NCI-H2196 (cell line): ENCODE measurements around the gene SOX15.
A peak's percentile ranks its signal among the peaks of the same experiment; 100 is the strongest.

Source experiments
- DNase-seq: peaks from one replicate; lab custom pipeline; 2025; ENCODE audit not compliant: unreplicated experiment; lab: John Stamatoyannopoulos, UW

The SOX15 gene

GRCh38 chr17:7559320-7560171 lies 30.3 kb downstream of the SOX15 start:
- DNase-seq = no peak

DNA sequence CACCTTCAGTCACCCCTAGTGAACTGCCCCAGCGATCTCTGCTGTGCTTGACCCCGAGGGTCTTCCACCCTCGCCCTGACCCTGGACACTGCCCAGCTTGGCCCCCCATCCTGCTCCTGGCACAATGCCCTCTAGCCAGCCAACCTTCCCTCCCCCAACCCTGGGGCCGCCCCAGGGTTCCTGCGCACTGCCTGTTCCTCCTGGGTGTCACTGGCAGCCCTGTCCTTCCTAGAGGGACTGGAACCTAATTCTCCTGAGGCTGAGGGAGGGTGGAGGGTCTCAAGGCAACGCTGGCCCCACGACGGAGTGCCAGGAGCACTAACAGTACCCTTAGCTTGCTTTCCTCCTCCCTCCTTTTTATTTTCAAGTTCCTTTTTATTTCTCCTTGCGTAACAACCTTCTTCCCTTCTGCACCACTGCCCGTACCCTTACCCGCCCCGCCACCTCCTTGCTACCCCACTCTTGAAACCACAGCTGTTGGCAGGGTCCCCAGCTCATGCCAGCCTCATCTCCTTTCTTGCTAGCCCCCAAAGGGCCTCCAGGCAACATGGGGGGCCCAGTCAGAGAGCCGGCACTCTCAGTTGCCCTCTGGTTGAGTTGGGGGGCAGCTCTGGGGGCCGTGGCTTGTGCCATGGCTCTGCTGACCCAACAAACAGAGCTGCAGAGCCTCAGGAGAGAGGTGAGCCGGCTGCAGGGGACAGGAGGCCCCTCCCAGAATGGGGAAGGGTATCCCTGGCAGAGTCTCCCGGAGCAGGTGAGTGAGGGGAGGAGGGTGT lies 31.2 kb downstream of the SOX15 start, which contains the start of gene TNFSF13:
Gene TNFSF13, plus strand, starts transcription at position 207 of the 776 bp plus-strand sequence. Its CDS starts 290 bp downstream, at position 497.
- no peak for DNase-seq

DNA sequence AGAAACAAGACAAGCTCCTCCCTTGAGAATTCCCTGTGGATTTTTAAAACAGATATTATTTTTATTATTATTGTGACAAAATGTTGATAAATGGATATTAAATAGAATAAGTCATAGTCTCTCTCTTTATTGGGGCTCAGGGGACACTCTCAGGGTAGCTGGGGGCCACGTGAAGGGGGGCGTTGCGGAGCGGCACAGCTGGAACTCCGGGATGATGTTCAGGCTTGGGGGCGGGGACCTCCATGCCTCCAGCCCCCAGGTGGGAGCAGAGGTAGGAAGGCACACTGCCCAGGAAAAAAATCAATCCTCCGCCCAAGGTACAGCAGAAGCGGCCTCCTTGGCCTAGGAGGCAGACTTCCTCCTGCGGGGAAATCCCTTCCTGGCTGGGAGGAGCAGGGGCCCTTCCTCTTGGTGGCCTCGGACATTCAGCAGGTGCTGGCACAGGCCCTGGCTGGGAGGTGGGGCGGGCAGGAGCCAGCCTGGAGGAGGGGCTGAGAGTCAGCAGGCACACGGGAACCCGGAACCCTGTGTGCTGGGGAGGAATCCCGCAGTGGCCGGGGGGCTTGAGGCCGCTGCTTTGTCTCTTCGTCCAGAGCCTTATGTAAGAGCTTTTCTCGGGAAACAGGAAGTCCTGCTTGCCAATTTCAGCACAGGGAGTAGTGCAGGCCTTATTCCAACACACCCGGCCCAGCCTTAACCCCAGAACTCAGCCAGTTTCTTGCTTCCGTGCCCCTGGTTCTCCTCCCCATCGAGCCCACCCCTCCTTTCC lies 31.9 kb downstream of the SOX15 start:
- DNase-seq = peak; percentile 77

GRCh38 chr17:7557147-7557764 lies 32.6 kb downstream of the SOX15 start:
- DNase-seq = no peak

DNA sequence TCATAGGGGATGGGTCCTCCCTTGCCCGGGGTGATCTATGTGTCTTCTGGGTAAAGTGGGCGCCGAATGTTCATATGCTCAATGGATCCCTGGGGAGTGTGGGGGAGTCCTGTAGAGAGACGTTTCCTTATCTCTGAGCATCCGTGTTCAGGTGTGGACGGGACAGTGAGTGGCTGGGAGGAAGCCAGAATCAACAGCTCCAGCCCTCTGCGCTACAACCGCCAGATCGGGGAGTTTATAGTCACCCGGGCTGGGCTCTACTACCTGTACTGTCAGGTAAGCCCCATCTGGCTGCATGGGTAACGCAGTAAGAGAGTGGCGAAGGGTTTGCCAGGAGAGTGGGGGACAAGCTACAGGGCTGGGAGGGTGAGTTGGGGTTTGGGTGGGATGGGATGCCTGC lies 33.3 kb downstream of the SOX15 start:
- no peak for DNase-seq

- no peak for DNase-seq
Measured at GRCh38 chr17:7555320-7555948, 34.5 kb downstream of the SOX15 start.

GRCh38 chr17:7553356-7553755 lies 36.5 kb downstream of the SOX15 start:
- DNase-seq = no peak

GRCh38 chr17:7552621-7553051 lies 37.3 kb downstream of the SOX15 start:
- no peak for DNase-seq

DNA sequence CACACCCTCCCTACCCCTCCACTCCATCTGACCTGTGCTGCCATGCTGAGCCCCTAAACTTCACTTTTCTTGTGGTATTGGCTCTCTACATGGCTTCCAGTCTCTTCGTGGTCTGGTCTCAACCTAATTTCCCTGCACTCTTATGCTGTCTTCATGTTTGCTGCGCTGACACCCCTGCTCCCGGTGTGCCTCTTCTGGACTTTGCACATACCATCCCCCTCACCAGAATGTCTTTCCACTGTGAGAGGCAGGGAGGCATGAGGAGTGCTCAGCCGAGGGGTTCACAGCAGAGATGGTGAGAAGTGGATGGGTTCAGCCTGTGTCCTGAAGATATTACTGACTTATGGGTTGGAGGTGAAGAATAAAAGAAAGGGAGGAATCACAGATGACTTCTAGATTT lies 38.5 kb downstream of the SOX15 start:
- no peak for DNase-seq

GRCh38 chr17:7550344-7550743 lies 39.5 kb downstream of the SOX15 start:
- no peak for DNase-seq

GRCh38 chr17:7549401-7550055 lies 40.4 kb downstream of the SOX15 start:
- DNase-seq = no peak

DNA sequence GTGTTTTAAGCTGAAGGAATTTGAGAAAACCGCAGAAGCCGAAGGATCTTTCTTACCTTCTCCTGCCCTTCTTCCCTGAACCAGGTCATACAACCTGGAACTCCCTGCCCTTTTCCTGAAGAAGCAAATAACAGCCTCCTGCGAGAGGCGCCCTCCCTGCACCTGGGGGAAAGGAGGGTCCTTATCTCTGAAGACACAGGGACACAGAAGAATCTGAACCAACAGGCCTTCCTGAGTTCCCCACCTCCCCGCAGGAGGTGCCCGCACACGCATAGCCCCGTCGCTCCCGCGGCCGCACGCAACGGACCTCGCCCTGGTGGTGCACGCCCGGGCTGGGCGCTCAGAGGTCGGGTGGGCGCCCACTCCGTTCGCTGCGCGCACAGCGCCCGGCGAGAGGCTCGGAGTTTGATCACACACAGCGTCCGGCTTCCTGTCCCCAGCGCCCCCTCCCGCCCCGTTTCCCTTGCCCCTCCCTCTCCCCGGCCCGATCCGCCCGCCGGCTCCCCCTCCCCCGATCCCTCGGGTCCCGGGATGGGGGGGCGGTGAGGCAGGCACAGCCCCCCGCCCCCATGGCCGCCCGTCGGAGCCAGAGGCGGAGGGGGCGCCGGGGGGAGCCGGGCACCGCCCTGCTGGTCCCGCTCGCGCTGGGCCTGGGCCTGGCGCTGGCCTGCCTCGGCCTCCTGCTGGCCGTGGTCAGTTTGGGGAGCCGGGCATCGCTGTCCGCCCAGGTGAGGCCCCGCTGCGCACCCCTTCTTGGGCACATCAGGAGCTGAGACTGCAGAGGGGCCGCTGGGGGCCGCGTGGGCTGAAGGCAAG lies 41.1 kb downstream of the SOX15 start, which contains the start of gene TNFSF12:
Gene TNFSF12, plus strand, starts transcription at position 474 of the 816 bp plus-strand sequence. Its CDS starts 96 bp downstream, at position 570.
- DNase-seq = no peak

- DNase-seq = no peak
Measured at GRCh38 chr17:7544911-7545310, 45.0 kb downstream of the SOX15 start.

- DNase-seq = no peak
Measured at GRCh38 chr17:7541074-7541621, 48.7 kb downstream of the SOX15 start.

- DNase-seq = no peak
Measured at GRCh38 chr17:7538891-7539545, 50.9 kb downstream of the SOX15 start.
